ENCODE measurements around the gene H2BK1.

H2BK1 gene

GRCh38 chr7:151231080-151231479 is 20.8 kb upstream of the H2BK1 start:
- no peak for FAIRE-seq

GRCh38 chr7:151229249-151229648 is 19.0 kb upstream of the H2BK1 start:
- FAIRE-seq, result no peak

- no peak for FAIRE-seq
Measured at GRCh38 chr7:151228024-151228866, 18.0 kb upstream of the H2BK1 start.

GRCh38 chr7:151226875-151227782 is 16.8 kb upstream of the H2BK1 start, which contains the start of gene ABCF2:
Gene ABCF2 (minus strand): TSS chr7:151227205. CDS start chr7:151226458, 747 bp downstream.
- no peak for FAIRE-seq

GRCh38 chr7:151226560-151226874 is 16.2 kb upstream of the H2BK1 start:
- FAIRE-seq, result no peak

GRCh38 chr7:151225948-151226510 is 15.7 kb upstream of the H2BK1 start:
- no peak for FAIRE-seq

GRCh38 chr7:151223728-151224127 is 13.4 kb upstream of the H2BK1 start:
- FAIRE-seq, result no peak

GRCh38 chr7:151218170-151218569 is 7.9 kb upstream of the H2BK1 start:
- no peak for FAIRE-seq

GRCh38 chr7:151215396-151215795 is 5.1 kb upstream of the H2BK1 start:
- FAIRE-seq, result no peak

- FAIRE-seq, result no peak
Measured at GRCh38 chr7:151213826-151214225, 3.5 kb upstream of the H2BK1 start.

GRCh38 chr7:151212626-151213025 is 2.3 kb upstream of the H2BK1 start:
- no peak for FAIRE-seq

- no peak for FAIRE-seq
Measured at GRCh38 chr7:151211155-151211772, 976 bp upstream of the H2BK1 start.

GRCh38 chr7:151209588-151209987 is 700 bp downstream of the H2BK1 start:
- no peak for FAIRE-seq

GRCh38 chr7:151208253-151208862 is 1.9 kb downstream of the H2BK1 start:
- no peak for FAIRE-seq

GRCh38 chr7:151207804-151208203 is 2.5 kb downstream of the H2BK1 start:
- FAIRE-seq, result no peak

- no peak for FAIRE-seq
Measured at GRCh38 chr7:151207315-151207714, 3.0 kb downstream of the H2BK1 start.

- FAIRE-seq, result no peak
Measured at GRCh38 chr7:151206914-151207313, 3.4 kb downstream of the H2BK1 start.

GRCh38 chr7:151205730-151206129 is 4.6 kb downstream of the H2BK1 start:
- no peak for FAIRE-seq

GRCh38 chr7:151204383-151205032 is 5.8 kb downstream of the H2BK1 start:
- no peak for FAIRE-seq

- FAIRE-seq, result no peak
Measured at GRCh38 chr7:151202836-151203235, 7.5 kb downstream of the H2BK1 start.

- FAIRE-seq, result no peak
Measured at GRCh38 chr7:151201751-151202150, 8.5 kb downstream of the H2BK1 start.

- FAIRE-seq, result no peak
Measured at GRCh38 chr7:151201344-151201743, 8.9 kb downstream of the H2BK1 start.

Data from islet of Langerhans (tissue), 1 donor.